ENCODE measurements around the gene PEX13. TPM values are rescaled to one million over a fixed set of nuclear protein-coding genes. Genes with fewer than 3 reads are reported as not detected.
"Not testable (repeated sequence)": the region's sequence is repeated elsewhere in the genome, so short reads cannot be mapped to it uniquely, and the experiment has no call there.

PEX13 gene
- total RNA-seq, 1 experiment from 2014 or later, result 20.4 TPM

- Mint-ChIP-seq H3K4me3 (no peak overlapping the region), H3K27ac (no peak overlapping the region), H3K9me3 (no peaks in the 10 kb centered on the region), H3K27me3 (ENCODE audit: low read depth) (no peaks in the 10 kb centered on the region), H3K36me3 (no peaks in the 10 kb centered on the region), H3K4me1 (no peaks in the 10 kb centered on the region)
- no peak for DNase-seq (ENCODE audit: low spot score)
- ChIA-PET CTCF (no interaction called here), POLR2A (no interaction called here)
- ATAC-seq, result no peak
- TF ChIP-seq ZNF263 (CRISPR knock-in tag; IDR thresholded peaks at IDR 0.05; ENCODE audit: low read depth) (no peak), MLX (CRISPR knock-in tag; IDR thresholded peaks at IDR 0.05) (no peak), ATF6 (CRISPR knock-in tag; IDR thresholded peaks at IDR 0.05) (no peak), ZNF416 (CRISPR knock-in tag; IDR thresholded peaks at IDR 0.05) (no peak), ZNF317 (CRISPR knock-in tag; IDR thresholded peaks at IDR 0.05; ENCODE audit: borderline replicate concordance, low read depth) (no peak), ATF2 (CRISPR knock-in tag; IDR thresholded peaks at IDR 0.05; ENCODE audit: borderline replicate concordance, low read depth) (no peak), KAT7 (CRISPR knock-in tag; IDR thresholded peaks at IDR 0.05; ENCODE audit: borderline replicate concordance) (no peak), MYBL2 (CRISPR knock-in tag; IDR thresholded peaks at IDR 0.05) (no peak), ZNF512 (CRISPR knock-in tag; IDR thresholded peaks at IDR 0.05; ENCODE audit: borderline replicate concordance) (no peak), ETV6 (CRISPR knock-in tag; IDR thresholded peaks at IDR 0.05) (no peak)
Measured at GRCh38 chr2:60984720-60985119, 32.8 kb upstream of the PEX13 start.

GRCh38 chr2:60987041-60987440, 30.5 kb upstream of the PEX13 start:
- Mint-ChIP-seq H3K4me1 (no peaks in the 10 kb centered on the region), H3K36me3 (peaks cover 12% of the 10 kb centered on the region), H3K27me3 (ENCODE audit: low read depth) (no peaks in the 10 kb centered on the region), H3K27ac (no peak overlapping the region), H3K4me3 (no peak overlapping the region), H3K9me3 (peaks cover 20% of the 10 kb centered on the region)
- ChIA-PET CTCF (interaction anchor here (0.6 to 1.1 kb wide), 2 partner anchors 77 to 280 kb away, joined by 3 to 4 read pairs; no protein-coding TSS in a partner anchor), POLR2A (no interaction called here)
- TF ChIP-seq SOX15 (CRISPR knock-in tag; IDR thresholded peaks at IDR 0.05) (no peak), ZBTB21 (CRISPR knock-in tag; IDR thresholded peaks at IDR 0.05; ENCODE audit: borderline replicate concordance) (no peak), E2F1 (CRISPR knock-in tag; IDR thresholded peaks at IDR 0.05) (no peak), PRRX2 (CRISPR knock-in tag; IDR thresholded peaks at IDR 0.05) (no peak), TCF7 (CRISPR knock-in tag; IDR thresholded peaks at IDR 0.05; ENCODE audit: low read depth) (no peak), NR1H2 (CRISPR knock-in tag; IDR thresholded peaks at IDR 0.05) (no peak)
- DNase-seq (ENCODE audit: low spot score) (no peak), ATAC-seq (no peak)

- H3K9me3 Mint-ChIP-seq, result peaks cover 26% of the 10 kb centered on the region
- CTCF ChIA-PET, result interaction anchor here (0.6 kb wide), 1 partner anchor 78 kb away, joined by 4 read pairs; no protein-coding TSS in a partner anchor
- ATAC-seq; H3K27me3 Mint-ChIP-seq (ENCODE audit: low read depth); H3K4me3 Mint-ChIP-seq; POLR2A ChIA-PET; DNase-seq (ENCODE audit: low spot score); H3K4me1 Mint-ChIP-seq; H3K27ac Mint-ChIP-seq: not testable (repeated sequence)
- H3K36me3 Mint-ChIP-seq, result peaks cover 17% of the 10 kb centered on the region
Measured at GRCh38 chr2:60987656-60988055, 29.9 kb upstream of the PEX13 start.

Data from WTC11 (cell line).